Measurements from ENCODE around the gene AIM2.
"Not testable (repeated sequence)": the region's sequence is repeated elsewhere in the genome, so short reads cannot be mapped to it uniquely, and the experiment has no call there.

AIM2 gene

GRCh38 chr1:159077120-159077961 lies 775 bp upstream of the AIM2 start:
- DNase-seq: no peak

DNA sequence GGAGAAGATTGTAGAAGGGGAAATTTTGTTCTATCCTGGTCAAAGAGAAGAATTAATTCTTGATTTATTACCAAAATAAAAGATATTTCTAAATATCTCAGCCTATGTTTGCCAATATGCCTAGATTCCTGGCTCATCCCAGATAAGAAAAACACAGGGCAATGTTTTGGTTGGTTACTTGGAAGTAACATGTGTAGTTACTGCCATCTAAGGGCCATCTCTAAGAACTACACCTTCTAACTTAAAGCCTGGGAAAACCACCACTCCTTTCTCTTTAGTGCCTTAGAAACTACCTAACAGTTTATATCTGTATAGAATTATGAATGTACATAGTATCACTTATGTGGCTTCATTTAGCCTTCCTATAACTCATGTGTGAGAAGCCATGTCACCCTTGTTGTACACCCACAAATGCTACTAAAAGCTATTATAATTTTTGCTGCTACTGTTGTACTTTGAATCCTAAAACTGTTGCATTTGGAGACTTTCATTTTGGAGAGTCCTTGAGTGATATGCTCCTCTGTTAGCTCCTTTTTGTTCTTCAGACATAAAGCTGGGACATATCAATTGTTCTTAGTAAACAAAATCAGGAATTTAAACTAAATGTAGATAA lies 4.5 kb downstream of the AIM2 start:
- peak in 1 of 14 donors; percentile 4 for DNase-seq

DNA sequence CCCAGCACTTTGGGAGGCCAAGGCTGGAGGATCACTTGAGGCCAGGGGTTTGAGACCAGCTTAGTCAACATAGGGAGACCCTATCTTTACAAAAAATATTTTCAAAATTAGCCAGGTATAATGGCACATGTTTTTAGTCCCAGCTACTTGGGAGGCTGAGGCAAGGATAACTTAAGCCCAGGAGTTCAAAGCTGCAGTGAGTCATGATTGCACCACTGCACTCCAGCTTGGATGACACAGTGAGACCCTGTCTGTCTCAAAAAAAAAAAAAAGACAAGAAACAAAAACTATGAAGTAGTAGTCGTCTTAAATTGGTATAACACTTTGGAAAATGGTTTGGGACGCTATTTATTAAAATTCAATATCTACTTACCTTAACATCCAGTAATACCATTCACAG lies 7.7 kb downstream of the AIM2 start:
- no peak for DNase-seq

DNA sequence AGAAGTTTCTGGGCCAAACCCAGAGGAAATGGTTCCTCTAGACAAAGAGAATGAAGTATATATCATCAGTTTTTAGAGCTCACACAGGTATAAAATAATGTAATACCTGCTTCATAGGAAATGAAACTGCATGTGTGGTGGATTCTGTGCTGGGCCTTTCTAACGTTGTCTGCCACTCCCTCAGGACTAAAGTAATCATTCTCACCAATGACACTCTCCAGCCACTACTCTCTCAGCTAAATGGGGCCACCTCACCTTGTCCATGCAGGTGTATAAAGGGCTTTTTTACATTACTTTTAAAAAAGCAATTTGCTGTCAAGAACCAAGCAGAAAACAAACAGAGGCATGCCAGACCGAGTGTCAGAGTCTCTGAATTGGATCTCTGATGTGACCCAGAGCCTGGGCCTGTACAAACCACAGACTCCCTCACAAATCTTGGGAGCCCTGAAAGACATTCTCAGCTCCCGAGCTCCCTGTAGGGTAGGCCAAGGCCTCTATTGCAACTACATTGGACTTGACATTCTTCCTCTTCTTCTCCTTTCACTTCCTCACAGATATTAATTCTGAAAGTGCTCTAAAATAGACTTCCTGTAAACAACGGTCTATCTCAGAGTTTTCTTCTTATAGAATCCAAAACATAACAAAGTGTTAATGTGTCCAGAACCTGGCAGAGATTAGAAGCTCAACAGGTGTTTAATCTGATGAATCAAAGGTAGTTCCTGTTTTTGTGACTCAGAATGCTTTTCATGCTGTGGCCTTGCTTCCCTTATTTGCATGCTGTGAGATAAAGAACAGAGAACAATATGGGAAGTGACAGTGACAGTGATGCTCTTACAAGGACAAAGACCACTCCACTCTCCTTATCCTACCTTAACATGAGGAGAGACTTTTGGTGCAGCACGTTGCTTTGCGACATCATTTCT lies 8.6 kb downstream of the AIM2 start:
- DNase-seq: peak in 2 of 14 donors; percentile 7 to 12

GRCh38 chr1:159066108-159066507 lies 10.5 kb downstream of the AIM2 start:
- DNase-seq: peak in 1 of 14 donors; percentile 17

DNA sequence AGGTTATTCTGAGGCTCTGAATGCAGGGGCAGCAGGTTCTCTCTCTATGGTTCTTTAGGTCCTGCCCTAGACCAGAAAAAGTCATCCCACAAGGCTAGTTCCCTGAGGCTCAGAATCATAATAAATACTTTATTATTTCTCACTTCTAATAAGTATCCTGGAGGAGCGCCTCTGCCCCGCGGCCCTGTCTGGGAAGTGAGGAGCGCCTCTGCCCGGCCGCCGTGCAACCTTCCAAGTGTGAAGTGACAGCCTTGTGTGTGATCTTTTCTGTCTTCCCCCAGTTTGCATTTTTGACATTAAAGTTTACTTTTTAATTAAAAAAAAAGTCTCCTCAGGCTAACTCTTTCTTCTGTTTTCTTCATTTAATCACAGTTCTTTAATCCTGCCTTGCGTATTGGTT lies 11.5 kb downstream of the AIM2 start:
- DNase-seq: no peak

DNA sequence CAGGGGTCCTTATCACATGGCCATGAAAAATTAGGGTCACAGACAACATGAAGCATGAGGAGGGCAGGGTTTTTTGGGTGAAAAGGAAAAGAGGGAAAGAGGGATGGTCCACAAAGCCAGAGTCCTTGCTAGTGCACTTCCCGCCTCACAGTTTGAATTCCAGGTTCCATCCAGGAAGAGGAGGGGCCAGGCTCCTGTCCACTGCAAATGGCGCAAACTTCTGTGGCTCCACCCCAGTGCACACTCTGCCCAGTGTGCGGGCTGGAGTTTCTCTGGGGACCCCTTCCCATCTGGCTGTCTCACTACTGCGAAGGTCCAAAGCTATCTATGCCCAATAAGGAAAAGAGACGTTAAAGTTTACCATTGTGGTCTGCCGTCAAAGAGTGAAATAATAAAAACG lies 17.8 kb downstream of the AIM2 start:
- DNase-seq: no peak

DNA sequence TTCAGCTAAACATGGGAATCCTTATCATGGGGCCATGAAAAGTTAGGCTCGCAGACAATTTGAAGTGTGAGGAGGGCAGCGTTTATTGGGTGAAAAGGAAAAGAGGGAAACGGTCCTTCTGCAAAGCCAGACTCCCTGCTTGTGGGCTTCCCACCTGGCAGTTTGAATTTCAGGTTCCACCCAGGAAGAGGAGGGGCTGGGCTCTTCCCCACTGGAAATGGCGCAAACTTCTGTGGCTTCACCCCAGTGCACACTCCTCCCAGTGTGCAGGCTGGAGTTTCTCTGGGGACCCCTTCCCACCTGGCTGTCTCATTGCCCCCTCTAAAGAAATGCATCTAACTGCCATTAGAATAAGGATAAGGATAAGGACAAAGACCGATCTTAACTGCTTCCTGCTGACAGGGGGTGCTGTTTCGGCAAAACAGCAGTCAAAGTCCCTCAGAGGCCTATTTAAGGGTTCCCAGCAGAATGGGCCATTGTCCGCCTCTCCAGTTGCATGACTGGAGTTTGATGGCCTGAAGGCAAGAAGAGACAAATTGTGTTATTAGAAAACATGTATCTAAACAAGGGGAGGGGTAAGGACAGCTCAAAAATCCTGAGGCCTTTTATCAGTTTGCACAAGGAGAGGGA lies 20.4 kb downstream of the AIM2 start:
- peak in 2 of 14 donors; percentile 5 to 6 for DNase-seq

- no peak for DNase-seq
Measured at GRCh38 chr1:159055181-159055641, 21.4 kb downstream of the AIM2 start.

DNA sequence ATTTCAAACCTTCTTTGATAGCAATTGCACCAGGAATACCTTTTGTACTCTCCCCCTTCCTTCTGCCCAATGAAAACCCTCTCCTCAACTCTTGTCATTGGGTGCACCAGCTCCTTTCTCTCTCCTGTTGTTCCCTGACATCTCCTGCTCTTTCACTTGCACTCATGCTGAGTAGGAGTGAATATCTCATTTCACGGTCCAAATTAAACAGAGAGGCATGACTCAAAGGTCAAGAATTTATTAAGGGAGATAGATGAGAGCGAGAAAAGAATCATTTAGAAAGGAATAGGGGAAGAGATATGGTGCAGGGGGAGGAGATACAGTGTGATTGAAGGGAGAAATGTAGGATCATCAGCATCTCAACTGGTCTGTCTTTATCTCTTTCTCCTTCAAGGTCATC lies 22.1 kb downstream of the AIM2 start:
- no peak for DNase-seq

DNA sequence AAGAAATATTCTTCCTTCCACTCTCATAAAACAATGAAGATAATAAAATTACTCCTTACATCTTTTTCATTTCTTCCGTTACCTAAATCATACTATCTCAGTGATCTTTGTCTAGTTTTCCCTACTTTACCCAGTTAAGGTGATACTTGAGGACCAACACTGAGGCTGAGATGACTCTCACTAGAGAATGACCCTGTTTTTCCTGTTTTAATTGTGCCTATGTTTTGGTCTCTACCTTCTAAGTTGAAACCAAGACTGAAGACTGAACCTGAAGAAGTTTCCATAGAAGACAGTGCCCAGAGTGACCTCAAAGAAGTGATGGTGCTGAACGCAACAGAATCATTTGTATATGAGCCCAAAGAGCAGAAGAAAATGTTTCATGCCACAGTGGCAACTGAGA lies 25.1 kb downstream of the AIM2 start:
- DNase-seq: no peak

DNA sequence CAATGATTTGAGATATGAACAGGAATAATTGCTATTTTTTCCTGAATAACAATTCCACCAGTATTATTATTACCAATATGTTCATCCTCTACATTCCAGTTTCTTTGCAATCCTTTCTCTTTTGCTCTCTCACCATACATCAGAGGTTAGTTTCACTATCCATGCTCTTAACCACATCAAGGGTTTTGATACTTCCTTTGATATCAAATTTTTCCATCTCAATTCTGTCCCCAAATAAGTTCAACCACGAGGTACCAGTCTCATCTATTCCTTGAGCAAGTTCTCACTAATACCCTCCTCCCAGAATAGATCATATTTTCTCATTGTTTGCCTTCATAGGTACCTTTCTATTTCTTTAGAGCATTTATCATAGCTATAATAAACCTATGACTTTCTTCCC lies 30.1 kb downstream of the AIM2 start:
- DNase-seq: not testable (repeated sequence)

- no peak for DNase-seq
Measured at GRCh38 chr1:159040893-159041724, 35.5 kb downstream of the AIM2 start.

DNA sequence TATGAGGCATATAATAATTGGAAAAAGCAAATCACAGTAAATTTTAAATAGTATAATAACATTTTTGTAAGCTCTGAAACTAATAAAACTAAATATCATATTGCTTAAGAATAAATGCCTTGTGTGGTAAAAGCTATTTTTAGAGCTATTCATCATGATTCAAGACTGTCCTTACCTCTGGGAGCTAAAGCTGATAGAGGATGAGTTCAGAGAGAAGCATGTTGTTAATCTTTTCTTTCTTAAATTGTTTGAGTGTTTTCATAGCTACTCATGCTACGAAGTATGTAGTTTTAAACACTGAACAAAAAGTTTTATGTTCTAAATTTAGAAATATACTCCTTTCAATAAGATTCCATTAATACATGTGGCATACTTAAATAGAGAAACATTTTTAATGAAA lies 36.4 kb downstream of the AIM2 start:
- no peak for DNase-seq

DNA sequence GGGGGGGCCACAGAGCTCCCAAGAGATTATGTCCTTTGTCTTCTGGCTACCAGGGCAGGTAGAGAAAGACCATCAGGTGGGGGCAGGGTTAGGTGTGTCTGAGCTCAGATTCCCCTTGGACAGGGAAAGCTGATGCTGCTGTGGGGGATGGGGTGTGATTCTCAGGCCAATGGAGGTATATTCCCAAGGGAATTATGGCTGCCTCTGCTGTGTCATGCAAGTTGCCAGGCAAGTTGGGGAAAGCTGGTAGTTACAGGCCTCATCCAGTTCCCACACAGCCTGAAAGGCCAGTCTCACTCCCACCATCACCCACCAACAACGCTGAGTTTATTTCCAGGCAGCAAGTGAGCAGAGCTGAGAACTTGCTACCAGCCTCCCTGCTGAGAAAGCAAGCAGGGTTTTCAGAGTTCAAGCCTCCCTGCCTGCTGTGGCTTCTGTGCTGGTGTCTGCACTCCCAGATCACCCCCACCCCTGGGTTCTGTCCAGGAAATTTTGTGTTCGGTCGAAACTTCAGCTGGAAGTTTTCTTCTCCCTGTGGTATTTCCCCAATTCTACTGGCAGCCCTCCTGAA lies 45.6 kb downstream of the AIM2 start:
- DNase-seq: no peak

- no peak for DNase-seq
Measured at GRCh38 chr1:159030311-159030710, 46.3 kb downstream of the AIM2 start.

DNA sequence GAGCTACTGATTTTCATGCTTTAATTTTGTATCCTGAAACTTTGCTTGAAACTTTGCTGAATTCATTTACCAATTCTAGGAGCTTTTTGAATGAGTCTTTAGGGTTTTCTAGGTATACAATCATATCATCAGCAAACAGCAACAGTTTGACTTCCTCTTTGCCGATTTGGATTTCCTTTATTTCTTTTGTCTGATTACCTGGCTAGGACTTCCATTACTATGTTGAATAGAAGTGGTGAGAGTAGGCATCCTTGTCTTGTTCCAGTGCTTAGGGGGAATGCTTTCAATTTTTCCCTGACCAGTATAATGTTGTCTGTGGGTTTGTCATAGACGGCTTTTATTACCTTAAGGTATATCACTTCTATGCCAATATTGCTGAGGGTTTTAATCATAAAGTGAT lies 49.7 kb downstream of the AIM2 start:
- DNase-seq: not testable (repeated sequence)

DNA sequence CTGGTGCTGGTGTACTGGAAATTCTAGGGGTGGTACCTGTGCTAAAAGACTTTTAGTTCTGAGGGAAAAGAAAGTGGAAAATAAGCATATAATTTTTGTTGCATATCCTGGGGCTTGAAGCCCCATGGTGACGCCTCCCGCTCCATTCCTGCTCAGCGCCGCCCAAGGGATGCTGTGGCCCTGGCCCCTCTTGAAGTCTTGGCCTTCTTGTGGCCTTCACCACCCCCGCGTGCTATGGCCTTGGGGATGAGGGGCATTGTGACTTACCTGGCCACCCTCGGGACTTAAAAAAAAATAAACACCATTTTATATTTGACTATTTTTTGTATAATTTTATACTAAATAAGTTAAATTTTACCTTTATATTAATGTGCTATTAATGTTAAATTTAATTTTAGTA lies 51.5 kb downstream of the AIM2 start:
- no peak for DNase-seq

- no peak for DNase-seq
Measured at GRCh38 chr1:159023723-159024122, 52.8 kb downstream of the AIM2 start.

GRCh38 chr1:159015440-159015909 lies 61.1 kb downstream of the AIM2 start:
- DNase-seq: peak in 7 of 14 donors; percentile 10 to 46 (median 21)

GRCh38 chr1:159014851-159015250 lies 61.7 kb downstream of the AIM2 start:
- DNase-seq: no peak
